Adipocyte (in vitro differentiated cells): ENCODE results near the gene ANKRD17.
"Not testable (repeated sequence)": the region's sequence is repeated elsewhere in the genome, so short reads cannot be mapped to it uniquely, and the experiment has no call there.

Experiments used
- DNase-seq: peaks from one replicate; pipeline ENCODE4 v3.0.0-alpha.2; 2015; ENCODE audit warnings: low read depth
- H3K27me3 ChIP-seq: replicated peaks from 2 replicates; pipeline ENCODE4 v1.7.0; 2013; ENCODE audit warnings: mild to moderate bottlenecking, low read length, moderate library complexity; ENCODE audit not compliant: control insufficient read depth, insufficient read depth
- H3K36me3 ChIP-seq: 2 replicates; pipeline ENCODE4 v1.7.0; 2013; ENCODE audit warnings: low read length, mild to moderate bottlenecking, moderate library complexity; ENCODE audit not compliant: control insufficient read depth, insufficient read depth, severe bottlenecking
- H3K4me1 ChIP-seq: 2 replicates; pipeline ENCODE4 v1.7.0; 2013; ENCODE audit warnings: mild to moderate bottlenecking, low read length, moderate library complexity; ENCODE audit not compliant: control insufficient read depth, insufficient read depth
- H3K4me3 ChIP-seq: 2 replicates; pipeline ENCODE4 v1.7.0; 2013; ENCODE audit warnings: mild to moderate bottlenecking, low read length, moderate library complexity
- H3K9ac ChIP-seq: 2 replicates; pipeline ENCODE4 v1.7.0; 2013; ENCODE audit warnings: mild to moderate bottlenecking, low read length, moderate library complexity
- H3K9me3 ChIP-seq: 2 replicates; pipeline ENCODE4 v1.7.0; 2013; ENCODE audit warnings: mild to moderate bottlenecking, low read length, moderate library complexity; ENCODE audit not compliant: control insufficient read depth

ANKRD17 gene

DNA sequence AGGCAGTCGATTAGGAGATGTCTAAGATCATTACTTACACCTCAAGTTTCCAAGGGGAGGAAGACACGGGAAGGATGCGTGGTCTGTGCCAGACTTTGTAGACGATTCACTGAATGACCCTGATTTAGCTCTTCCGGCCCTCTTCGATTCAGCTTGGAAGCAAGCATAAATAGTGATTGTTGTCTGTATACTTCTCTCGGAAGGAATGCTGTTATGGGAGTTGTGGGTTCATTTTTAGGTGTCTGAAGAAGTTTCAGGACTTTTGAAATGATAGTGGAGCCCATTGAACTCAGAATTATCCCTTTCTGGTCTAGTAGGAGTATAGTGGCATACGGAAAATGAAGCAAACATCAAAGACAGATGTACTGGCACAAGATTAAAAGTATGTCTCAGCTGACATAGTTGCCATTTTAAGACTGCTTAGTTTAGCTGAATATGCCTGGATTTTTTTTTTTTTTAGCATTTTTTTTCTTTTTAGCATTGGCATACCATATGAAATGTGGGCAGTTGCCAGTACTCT lies 1.0 kb upstream of the ANKRD17 start:
- Histone ChIP-seq H3K4me1 (peaks cover 35% of the 10 kb centered on the region), H3K9me3 (no peaks in the 10 kb centered on the region), H3K9ac (peak overlapping the region; percentile 89), H3K36me3 (no peaks in the 10 kb centered on the region), H3K4me3 (peak overlapping the region; percentile 88), H3K27me3 (no peaks in the 10 kb centered on the region)
- peak; percentile 67 for DNase-seq

DNA sequence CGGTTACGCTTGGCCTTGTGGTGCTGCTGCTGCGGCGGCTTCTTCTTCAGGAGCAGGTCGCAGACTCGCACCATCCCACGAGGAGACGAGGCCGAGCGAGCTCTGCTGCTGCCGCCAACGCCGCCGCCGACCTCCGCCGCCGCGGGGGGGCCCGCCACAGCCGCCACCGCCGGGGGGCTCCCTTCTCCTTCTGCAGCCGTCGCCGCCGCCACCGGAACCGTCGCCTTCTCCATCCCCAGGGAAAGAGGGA lies 237 bp downstream of the ANKRD17 start:
- H3K27me3 ChIP-seq = no peaks in the 10 kb centered on the region
- peak overlapping the region; percentile 88 for H3K4me3 ChIP-seq
- no peak for DNase-seq
- peaks cover 48% of the 10 kb centered on the region for H3K4me1 ChIP-seq
- H3K9me3 ChIP-seq = no peaks in the 10 kb centered on the region
- H3K36me3 ChIP-seq = no peaks in the 10 kb centered on the region
- H3K9ac ChIP-seq = peak overlapping the region; percentile 89

DNA sequence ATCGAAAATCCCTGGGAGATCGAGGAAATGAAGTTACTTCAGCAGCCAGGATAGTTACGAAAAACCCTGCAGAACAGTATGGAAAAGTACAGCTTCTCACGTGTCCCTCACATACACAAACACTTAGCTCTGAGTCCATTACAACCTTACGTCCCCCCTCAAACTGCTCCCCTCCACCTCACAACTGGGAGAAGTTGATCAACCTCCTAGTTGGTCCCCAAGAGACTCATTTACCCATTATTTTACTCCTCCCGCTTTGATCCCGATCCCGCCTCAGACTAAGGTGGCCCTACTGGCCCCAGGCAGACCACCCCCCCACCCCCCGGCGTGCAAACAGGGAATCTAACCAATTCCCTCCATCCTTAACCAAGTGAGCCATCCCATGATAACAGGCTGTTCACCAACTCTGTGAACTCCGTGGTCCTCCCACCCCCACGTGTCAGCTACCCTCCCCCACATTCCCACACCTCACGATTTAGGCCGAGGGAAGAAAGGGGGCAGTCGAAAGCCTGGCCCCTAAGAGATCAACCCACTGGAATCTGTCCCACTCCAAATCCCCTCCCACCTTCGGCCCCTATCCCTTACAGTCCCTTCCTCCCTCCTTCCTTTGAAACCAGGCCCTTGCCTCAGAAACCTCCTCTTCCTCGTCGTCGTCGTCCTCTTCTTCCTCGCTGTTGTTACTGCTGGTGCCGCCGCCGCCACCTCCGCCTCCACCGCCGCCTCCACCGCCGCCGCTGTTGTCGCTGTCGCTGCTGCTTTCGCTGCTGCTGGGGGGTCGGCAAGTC lies 755 bp downstream of the ANKRD17 start:
- Histone ChIP-seq H3K9ac (peak overlapping the region; percentile 89), H3K9me3 (no peaks in the 10 kb centered on the region), H3K27me3 (no peaks in the 10 kb centered on the region), H3K4me1 (peaks cover 53% of the 10 kb centered on the region), H3K4me3 (peak overlapping the region; percentile 88), H3K36me3 (peaks cover 5% of the 10 kb centered on the region)
- peak; percentile 70 for DNase-seq

DNA sequence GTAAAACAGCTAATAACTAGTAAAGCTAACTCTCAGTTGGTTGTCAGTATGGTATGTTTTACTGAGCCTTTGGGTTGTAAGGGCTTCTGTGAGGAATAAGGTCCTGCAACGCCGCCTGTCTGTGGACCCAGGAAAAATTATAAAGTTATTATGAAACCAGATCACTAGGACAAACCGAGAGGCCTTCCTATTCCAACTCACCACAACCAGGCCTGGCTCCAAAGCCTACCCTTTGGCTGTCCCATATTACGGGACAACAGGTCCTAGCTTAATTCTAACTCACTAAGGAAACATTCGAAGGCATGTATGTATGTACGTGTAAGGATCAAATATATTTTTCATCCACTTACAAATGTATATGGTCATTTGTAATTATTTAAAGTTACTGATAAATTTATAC lies 1.4 kb downstream of the ANKRD17 start:
- peak; percentile 94 for DNase-seq
- Histone ChIP-seq H3K4me1 (peaks cover 55% of the 10 kb centered on the region), H3K4me3 (peak overlapping the region; percentile 88), H3K9me3 (no peaks in the 10 kb centered on the region), H3K9ac (peak overlapping the region; percentile 89), H3K36me3 (peaks cover 11% of the 10 kb centered on the region), H3K27me3 (no peaks in the 10 kb centered on the region)

DNA sequence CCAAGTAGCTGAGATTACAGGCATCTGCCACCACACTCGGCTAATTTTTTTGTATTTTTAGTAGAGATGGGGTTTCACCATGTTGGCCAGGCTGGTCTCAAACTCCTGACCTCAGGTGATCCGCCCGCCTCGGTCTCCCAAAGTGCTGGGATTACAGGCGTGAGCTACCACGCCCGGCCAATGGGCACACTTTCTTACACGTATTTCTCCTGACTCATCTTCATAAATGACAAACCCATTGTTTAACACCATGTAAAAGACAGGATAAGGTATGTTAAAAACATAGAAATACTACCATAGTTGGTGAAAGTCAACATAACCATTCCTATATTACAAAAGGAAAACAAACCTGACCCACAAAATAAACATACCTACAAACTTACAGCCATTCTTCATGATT lies 2.8 kb downstream of the ANKRD17 start:
- peaks cover 15% of the 10 kb centered on the region for H3K36me3 ChIP-seq
- DNase-seq, H3K9me3 ChIP-seq, H3K27me3 ChIP-seq: not testable (repeated sequence)
- peaks cover 61% of the 10 kb centered on the region for H3K4me1 ChIP-seq
- H3K9ac ChIP-seq = peak overlapping the region; percentile 89
- H3K4me3 ChIP-seq = peak overlapping the region; percentile 88

DNA sequence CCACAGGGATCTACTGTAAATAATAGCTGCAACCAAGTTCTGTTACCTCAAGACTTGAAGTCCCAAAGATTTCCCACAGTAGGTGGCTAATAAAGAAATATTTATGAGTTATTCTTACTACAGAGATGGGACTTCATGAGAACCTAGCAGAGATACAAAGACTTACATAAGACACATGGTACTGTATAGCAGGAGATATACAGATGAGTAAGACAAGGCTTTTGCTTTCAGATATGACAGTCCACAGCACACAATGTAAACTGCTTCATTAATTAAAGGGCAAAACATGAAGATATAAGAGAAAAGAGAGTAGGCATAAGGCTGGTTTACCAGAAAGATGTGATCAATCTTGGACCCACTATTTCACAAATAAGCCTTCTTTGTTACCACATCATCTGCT lies 6.6 kb downstream of the ANKRD17 start:
- no peaks in the 10 kb centered on the region for H3K27me3 ChIP-seq
- peaks cover 48% of the 10 kb centered on the region for H3K4me1 ChIP-seq
- peaks cover 15% of the 10 kb centered on the region for H3K36me3 ChIP-seq
- DNase-seq = no peak
- H3K9me3 ChIP-seq = no peaks in the 10 kb centered on the region
- no peak overlapping the region for H3K4me3 ChIP-seq
- no peak overlapping the region for H3K9ac ChIP-seq

DNA sequence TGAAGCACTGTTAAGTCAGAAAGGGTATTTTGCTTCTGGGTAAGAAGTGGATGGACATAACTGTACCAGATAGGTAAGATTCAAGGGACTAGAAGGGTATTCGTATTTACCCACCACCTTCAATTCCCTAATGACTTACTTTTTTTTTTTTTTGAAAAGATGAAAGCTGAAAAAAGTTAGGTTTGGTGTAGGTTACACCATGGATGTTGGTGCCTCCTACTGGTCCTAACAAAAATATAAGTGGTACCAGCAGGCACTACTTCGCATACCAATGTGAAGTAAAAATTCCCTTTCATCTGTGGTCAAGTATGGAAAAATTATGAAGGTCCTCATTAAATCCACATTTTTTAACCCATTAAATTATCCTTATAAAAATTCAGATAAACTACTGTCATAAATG lies 7.2 kb downstream of the ANKRD17 start:
- Histone ChIP-seq H3K36me3 (peaks cover 15% of the 10 kb centered on the region), H3K4me1 (peaks cover 47% of the 10 kb centered on the region), H3K9me3 (no peaks in the 10 kb centered on the region), H3K9ac (no peak overlapping the region), H3K27me3 (no peaks in the 10 kb centered on the region), H3K4me3 (no peak overlapping the region)
- DNase-seq = peak; percentile 20

DNA sequence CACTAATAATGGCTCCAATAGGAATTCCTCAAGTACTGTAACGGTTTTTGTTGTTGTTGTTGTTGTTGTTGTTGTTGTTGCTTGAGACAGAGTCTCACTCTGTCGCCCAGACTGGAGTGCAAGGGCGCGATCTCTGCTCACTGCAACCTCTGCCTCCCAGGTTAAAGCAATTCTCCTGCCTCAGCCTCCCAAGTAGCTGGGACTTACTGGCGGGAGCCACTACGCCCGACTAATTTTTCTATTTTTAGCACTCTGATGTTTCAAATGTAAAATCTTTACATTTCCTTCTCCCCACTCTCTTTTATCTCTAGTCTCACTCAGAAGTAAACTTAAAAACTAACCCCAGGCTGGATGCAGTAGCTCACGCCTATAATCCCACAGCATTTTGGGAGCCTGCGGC lies 8.0 kb downstream of the ANKRD17 start:
- Histone ChIP-seq H3K4me3 (no peak overlapping the region), H3K9me3 (no peaks in the 10 kb centered on the region), H3K9ac (no peak overlapping the region), H3K27me3 (no peaks in the 10 kb centered on the region), H3K36me3 (peaks cover 15% of the 10 kb centered on the region), H3K4me1 (peaks cover 48% of the 10 kb centered on the region)
- no peak for DNase-seq

DNA sequence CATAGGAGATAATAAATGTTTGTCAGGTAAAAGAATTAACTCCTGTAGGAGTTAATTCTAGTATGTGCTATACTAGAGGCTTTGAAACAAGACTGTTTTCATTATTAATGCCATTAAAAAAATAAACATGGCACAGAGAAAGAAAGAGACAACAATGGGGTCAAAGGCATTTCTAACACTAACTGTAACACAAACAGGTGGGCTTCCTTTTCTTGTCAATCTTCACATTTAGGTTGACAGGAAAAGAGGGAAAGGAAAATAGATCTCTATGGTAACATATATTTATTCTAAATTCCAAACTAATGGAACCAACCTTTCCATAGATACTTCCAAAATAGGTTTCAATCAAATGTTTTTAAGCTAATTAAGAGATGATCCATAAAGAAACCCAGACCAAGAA lies 9.8 kb downstream of the ANKRD17 start:
- peaks cover 31% of the 10 kb centered on the region for H3K4me1 ChIP-seq
- peaks cover 15% of the 10 kb centered on the region for H3K36me3 ChIP-seq
- no peaks in the 10 kb centered on the region for H3K9me3 ChIP-seq
- H3K9ac ChIP-seq = no peak overlapping the region
- H3K27me3 ChIP-seq = no peaks in the 10 kb centered on the region
- no peak for DNase-seq
- no peak overlapping the region for H3K4me3 ChIP-seq

DNA sequence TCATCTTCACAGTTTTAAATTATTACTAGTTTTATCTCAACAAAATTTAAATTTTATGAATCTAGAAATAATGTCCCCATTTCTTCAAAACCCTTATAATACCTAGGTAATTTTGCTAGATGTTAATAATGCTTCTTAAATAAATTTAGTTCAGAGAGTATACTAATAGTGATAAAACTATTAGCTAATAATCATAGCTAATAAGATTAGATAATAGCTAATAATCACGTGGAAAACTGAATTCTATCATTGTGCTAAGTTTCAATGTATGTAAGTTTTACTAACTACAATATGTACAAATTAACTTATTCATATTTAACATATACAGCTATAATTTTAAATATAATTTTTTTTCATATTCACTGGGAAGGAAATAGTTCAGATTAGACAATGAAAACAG lies 10.2 kb downstream of the ANKRD17 start:
- H3K4me1 ChIP-seq = peaks cover 27% of the 10 kb centered on the region
- H3K9me3 ChIP-seq = no peaks in the 10 kb centered on the region
- no peaks in the 10 kb centered on the region for H3K27me3 ChIP-seq
- no peak overlapping the region for H3K4me3 ChIP-seq
- peaks cover 15% of the 10 kb centered on the region for H3K36me3 ChIP-seq
- H3K9ac ChIP-seq = no peak overlapping the region
- no peak for DNase-seq

DNA sequence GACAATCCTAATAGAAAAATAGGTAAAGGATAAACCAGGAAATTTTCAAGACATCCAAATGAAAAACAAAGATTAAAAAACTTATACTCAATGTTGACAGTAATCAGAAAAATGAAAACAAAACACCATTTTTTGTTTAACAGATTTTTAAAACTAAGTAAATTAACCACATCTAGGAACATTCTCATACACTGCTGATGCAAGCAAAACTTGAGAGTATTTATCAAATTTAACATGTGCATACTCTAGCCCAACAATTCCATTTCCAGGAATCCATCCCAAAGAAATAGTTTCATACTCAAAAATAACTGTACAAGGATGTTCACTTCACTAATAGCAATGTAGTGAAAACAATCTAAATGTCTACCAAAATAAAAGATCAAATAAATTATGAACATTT lies 11.5 kb downstream of the ANKRD17 start:
- Histone ChIP-seq H3K4me1 (peaks cover 31% of the 10 kb centered on the region), H3K27me3 (no peaks in the 10 kb centered on the region), H3K9ac (no peak overlapping the region), H3K4me3 (no peak overlapping the region), H3K9me3 (no peaks in the 10 kb centered on the region), H3K36me3 (peaks cover 3% of the 10 kb centered on the region)
- DNase-seq = no peak

DNA sequence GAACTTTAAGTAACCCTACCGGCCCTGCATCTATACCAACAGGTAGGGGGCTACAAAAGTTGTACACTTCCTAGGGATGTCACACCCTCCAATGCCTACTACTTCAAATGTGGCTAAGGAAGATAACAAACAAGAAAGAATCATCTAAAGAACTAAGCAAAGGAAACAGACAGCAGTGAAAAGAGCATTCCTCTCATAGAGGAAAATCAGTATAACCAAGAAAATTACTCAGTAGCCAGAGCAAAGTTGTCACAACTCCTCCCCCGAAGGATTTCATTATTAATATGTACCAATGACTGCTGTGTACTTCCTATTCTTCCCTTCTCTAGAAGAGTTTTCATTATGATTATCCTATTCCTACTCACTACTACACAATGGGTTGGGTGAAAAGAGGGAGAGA lies 12.6 kb downstream of the ANKRD17 start:
- H3K9me3 ChIP-seq = no peaks in the 10 kb centered on the region
- DNase-seq = no peak

More for the DNA sequence above, 12.6 kb downstream of the ANKRD17 start:
- Histone ChIP-seq H3K36me3 (no peaks in the 10 kb centered on the region), H3K4me3 (no peak overlapping the region), H3K9ac (no peak overlapping the region), H3K27me3 (no peaks in the 10 kb centered on the region), H3K4me1 (peaks cover 36% of the 10 kb centered on the region)
